Rectal smooth muscle tissue (tissue), 1 donor: ENCODE measurements around the gene CAMKMT.

Experiments used
- H3K27ac ChIP-seq: one replicate; pipeline ENCODE4 v1.7.0; 2013; ENCODE audit warnings: low read depth, low read length, inconsistent platforms
- H3K27me3 ChIP-seq: one replicate; pipeline ENCODE4 v1.7.0; 2013; ENCODE audit warnings: low read length; ENCODE audit not compliant: control insufficient read depth, insufficient read depth
- H3K36me3 ChIP-seq: one replicate; pipeline ENCODE4 v1.7.0; 2013; ENCODE audit warnings: low read length; ENCODE audit not compliant: control insufficient read depth, insufficient read depth
- H3K4me1 ChIP-seq: one replicate; pipeline ENCODE4 v1.7.0; 2013; ENCODE audit warnings: low read length; ENCODE audit not compliant: control insufficient read depth, insufficient read depth
- H3K4me3 ChIP-seq: one replicate; pipeline ENCODE4 v1.7.0; 2013; ENCODE audit warnings: low read length
- H3K9ac ChIP-seq: one replicate; pipeline ENCODE4 v1.7.0; 2013; ENCODE audit warnings: low read length

CAMKMT gene

DNA sequence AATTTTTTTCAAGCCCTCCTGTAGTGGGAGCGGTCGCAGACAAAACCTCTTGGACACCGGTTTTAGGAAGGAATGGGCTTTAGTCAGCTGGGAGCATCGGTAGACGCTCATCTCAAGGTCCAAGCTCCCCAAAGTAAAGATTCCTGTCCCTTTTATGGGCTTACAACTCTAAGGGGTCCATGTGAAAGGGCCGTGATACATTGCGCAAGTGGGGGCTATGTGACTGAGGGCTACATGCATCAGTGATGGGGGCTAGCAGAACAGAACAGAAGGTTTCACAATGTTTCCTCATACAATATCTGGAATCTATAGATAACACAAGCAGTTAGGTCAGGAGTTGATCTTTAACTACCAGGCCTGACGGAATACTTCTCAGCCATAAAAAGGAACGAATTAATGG is 62.5 kb downstream of the CAMKMT start:
- Histone ChIP-seq H3K27me3 (no peaks in the 10 kb centered on the region), H3K9ac (no peak overlapping the region), H3K4me1 (no peaks in the 10 kb centered on the region), H3K4me3 (no peak overlapping the region), H3K27ac (no peak overlapping the region), H3K36me3 (no peaks in the 10 kb centered on the region)

DNA sequence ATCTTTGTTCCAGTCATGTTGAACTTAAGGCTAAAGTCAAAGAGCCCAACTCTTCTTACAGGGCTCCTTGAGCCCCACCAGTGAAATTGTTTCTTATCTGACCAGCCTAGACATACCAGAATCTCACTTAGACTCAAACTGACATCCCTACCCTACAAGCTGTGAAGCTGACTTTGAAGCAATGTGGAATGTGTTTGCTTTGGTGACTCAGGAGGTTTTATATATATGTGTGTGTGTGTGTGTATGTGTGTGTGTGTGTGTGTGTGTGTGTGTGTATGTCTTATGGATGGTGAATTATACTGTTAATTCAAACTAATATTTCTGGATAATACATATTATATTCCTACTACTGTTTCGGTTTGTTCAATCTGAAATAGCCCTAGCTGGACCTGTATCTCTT is 67.3 kb downstream of the CAMKMT start:
- Histone ChIP-seq H3K4me3 (no peak overlapping the region), H3K36me3 (no peaks in the 10 kb centered on the region), H3K9ac (no peak overlapping the region), H3K4me1 (no peaks in the 10 kb centered on the region), H3K27ac (no peak overlapping the region), H3K27me3 (no peaks in the 10 kb centered on the region)

DNA sequence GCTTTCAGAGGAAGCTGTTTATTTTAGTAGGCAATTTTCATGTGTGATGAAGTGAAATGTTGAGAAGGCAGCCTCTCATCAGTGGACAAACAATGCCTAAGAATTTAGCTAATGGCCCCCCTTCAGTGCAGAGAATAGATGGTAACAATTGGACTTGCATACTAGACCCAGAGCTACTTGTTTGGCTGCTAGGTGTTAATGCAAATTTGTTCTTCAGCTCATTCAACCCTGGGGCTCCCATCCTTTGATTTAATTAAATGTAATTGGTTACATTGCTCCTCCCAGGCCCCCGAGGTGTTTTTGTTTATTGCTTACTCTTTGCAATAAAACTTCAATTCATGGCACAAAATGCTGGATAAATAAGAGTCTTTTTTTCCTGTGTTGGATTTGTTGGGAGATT is 68.6 kb downstream of the CAMKMT start:
- Histone ChIP-seq H3K4me1 (peaks cover under 1% of the 10 kb centered on the region), H3K27ac (no peak overlapping the region), H3K36me3 (no peaks in the 10 kb centered on the region), H3K4me3 (no peak overlapping the region), H3K9ac (no peak overlapping the region), H3K27me3 (no peaks in the 10 kb centered on the region)

DNA sequence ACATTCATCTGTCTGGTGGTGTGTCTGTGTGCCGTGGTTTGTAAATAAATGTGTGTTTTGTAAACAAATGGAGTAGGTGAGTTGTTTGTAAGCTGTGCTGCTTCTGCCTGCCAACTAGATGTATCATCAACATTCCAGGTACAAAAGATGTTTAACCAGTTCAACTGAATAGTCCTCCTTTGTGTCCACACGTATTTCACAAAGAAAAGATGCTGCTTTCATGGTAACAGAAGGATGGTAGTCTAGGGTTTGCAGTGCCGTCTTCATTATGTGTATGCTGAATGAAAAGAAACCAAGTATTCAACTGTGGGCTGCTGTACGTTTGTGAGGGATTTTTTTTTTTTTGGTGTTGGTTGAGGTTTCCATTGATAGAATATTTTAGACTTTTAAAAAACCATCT is 72.1 kb downstream of the CAMKMT start:
- no peak overlapping the region for H3K4me3 ChIP-seq
- H3K4me1 ChIP-seq, result peaks cover 5% of the 10 kb centered on the region
- H3K9ac ChIP-seq, result no peak overlapping the region
- no peaks in the 10 kb centered on the region for H3K27me3 ChIP-seq
- no peaks in the 10 kb centered on the region for H3K36me3 ChIP-seq
- no peak overlapping the region for H3K27ac ChIP-seq

DNA sequence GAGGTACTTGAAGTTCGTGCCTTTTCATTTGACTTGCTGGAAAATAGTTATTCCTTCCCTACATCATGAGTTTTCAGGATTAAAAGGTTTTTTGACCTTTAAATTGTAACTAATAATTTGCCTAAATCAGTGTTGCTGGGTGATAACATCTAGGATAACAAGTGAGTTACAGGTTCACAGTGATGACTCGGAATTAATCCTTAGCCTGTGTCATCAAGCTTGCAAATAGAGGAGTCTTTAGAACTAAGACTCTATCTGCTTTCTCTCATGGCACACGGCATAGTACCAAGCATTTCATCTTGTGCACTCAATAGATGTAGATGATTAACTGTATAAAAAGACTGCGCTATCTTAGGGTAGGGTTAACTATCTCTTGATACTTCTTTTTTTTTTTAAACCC is 79.5 kb downstream of the CAMKMT start:
- H3K27me3 ChIP-seq, result no peaks in the 10 kb centered on the region
- no peak overlapping the region for H3K27ac ChIP-seq
- no peaks in the 10 kb centered on the region for H3K4me1 ChIP-seq
- H3K36me3 ChIP-seq, result no peaks in the 10 kb centered on the region
- no peak overlapping the region for H3K9ac ChIP-seq
- H3K4me3 ChIP-seq, result no peak overlapping the region

DNA sequence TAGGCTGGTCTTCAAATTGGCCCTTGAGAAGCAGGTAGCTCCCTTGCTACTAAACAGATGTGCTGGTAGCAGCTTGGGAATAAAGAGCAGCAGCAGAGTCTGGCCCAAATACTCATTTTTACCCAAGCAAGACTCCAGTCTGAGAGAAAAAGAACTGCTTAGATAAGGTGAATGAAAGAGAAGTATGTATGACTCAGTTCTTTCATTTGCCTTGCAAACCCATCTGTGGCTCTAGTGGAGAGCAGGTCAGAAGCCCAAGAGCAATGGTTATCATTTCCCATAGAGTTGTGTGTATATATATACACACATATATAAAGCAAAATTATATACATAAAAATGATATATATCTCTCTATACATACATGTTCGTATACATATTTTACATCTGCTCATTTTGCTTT is 80.3 kb downstream of the CAMKMT start:
- H3K36me3 ChIP-seq, result no peaks in the 10 kb centered on the region
- no peak overlapping the region for H3K9ac ChIP-seq
- H3K27me3 ChIP-seq, result no peaks in the 10 kb centered on the region
- H3K4me1 ChIP-seq, result no peaks in the 10 kb centered on the region
- H3K4me3 ChIP-seq, result no peak overlapping the region
- no peak overlapping the region for H3K27ac ChIP-seq

DNA sequence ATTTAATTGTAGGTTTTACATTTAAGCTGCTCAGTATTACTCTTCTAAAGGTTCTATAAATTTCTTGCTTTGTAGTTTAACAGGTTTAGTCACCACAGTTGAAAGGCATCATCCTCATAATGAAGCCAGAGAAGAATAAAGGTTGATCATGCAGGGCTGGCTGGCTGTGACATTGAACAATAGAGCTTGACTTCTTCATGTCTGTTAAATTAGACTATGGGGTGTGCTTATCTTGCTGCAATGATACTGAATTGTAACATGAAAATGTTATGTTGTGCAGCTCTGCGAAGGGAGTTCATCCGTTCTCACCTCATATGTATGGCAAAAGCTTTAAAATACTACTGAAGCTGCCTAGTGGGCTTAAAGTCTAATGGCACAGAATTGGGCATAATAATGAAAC is 81.8 kb downstream of the CAMKMT start:
- Histone ChIP-seq H3K9ac (no peak overlapping the region), H3K36me3 (no peaks in the 10 kb centered on the region), H3K4me3 (no peak overlapping the region), H3K27me3 (no peaks in the 10 kb centered on the region), H3K4me1 (no peaks in the 10 kb centered on the region), H3K27ac (no peak overlapping the region)

DNA sequence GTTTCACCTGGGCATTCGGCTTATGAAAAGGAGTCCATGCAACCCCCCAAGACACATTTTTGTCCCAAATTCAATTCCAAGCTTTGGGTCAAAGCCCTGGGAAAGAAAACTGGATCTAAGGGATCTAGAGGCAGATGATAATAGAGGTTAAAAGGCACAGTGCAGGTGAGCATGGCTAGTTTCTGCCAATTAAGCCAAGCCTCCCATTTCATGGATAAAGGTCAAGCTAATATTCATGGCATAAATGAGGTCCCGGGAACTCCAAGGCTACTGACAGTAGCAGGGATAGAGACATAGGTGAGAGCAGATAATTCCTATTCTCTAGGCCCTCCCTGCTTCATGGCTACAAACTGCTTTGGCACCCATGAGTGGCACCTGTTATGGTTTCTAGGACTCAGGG is 83.1 kb downstream of the CAMKMT start:
- Histone ChIP-seq H3K4me3 (no peak overlapping the region), H3K36me3 (no peaks in the 10 kb centered on the region), H3K27me3 (no peaks in the 10 kb centered on the region), H3K27ac (no peak overlapping the region), H3K4me1 (no peaks in the 10 kb centered on the region), H3K9ac (no peak overlapping the region)

DNA sequence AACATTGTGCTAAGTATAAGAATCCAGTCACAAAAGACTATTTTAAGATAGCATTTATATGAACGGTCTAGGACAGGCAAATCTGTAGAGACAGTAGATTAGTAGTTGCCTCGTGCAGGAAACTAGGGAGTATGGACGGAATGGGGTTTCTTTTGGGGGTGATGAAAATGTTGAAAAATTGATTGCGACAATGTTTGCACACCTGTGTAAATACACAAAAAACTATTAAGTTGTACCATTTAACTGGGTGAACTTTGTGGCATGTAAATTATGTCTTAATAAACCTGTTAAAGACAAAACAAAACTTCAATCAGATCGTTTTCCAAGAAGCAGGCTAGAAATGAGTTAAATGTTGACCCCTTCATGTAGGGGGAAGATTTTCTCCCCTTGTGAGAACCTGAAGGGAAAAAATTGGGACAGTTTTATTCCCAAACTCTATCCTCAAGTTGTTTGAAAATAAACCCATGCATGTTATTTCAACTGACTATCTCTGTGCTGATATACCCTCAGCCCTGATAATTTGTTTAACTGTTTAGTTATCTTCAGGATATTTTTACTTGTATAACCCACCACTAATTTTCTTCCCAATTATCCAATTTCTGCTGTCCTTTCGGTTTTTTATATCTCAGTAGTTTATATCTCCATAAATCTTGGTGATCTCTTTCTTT is 87.2 kb downstream of the CAMKMT start:
- H3K9ac ChIP-seq, result no peak overlapping the region
- H3K4me1 ChIP-seq, result no peaks in the 10 kb centered on the region
- no peaks in the 10 kb centered on the region for H3K36me3 ChIP-seq
- no peaks in the 10 kb centered on the region for H3K27me3 ChIP-seq
- no peak overlapping the region for H3K27ac ChIP-seq
- no peak overlapping the region for H3K4me3 ChIP-seq

DNA sequence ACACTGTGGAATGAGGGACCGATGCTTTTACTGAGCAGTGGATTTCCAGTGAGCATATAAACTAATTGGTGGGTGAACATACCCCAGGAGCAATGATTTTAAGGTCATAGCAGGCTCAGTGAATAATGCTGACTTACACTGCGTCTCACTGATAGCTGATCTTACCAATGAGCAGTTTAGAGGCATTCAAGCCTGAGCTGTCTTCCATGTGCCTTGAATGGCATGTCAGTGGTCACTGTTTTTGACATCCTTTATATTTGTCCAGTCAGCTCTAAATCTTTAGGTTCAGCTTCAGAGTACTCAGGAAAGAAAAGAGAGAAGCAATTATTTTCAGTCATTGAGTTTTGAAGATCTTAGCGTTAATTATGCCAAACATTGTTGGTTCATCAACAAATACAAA is 88.3 kb downstream of the CAMKMT start:
- H3K36me3 ChIP-seq, result no peaks in the 10 kb centered on the region
- no peaks in the 10 kb centered on the region for H3K4me1 ChIP-seq
- no peak overlapping the region for H3K9ac ChIP-seq
- H3K27me3 ChIP-seq, result no peaks in the 10 kb centered on the region
- no peak overlapping the region for H3K4me3 ChIP-seq
- no peak overlapping the region for H3K27ac ChIP-seq

DNA sequence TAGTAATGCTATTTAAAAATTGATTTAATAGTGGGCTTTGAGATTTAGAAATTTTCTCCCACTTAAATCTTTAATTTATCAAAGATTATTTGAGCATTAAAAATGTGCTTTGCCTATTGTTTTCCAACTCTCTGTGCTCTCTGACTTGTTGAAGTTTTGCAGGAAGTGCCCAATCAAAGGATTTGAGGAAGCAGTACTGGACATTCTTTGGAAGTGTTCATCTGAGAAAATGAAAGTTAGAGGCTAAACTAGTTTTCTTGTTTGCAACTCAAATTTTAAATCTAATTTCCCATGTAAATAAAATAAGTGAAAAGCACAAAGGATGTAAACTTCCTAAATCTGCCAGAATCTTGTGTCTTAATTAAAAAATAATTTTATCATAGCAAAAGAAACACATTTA is 89.1 kb downstream of the CAMKMT start:
- no peaks in the 10 kb centered on the region for H3K36me3 ChIP-seq
- no peak overlapping the region for H3K4me3 ChIP-seq
- H3K27ac ChIP-seq, result no peak overlapping the region
- no peak overlapping the region for H3K9ac ChIP-seq
- no peaks in the 10 kb centered on the region for H3K4me1 ChIP-seq
- H3K27me3 ChIP-seq, result no peaks in the 10 kb centered on the region

DNA sequence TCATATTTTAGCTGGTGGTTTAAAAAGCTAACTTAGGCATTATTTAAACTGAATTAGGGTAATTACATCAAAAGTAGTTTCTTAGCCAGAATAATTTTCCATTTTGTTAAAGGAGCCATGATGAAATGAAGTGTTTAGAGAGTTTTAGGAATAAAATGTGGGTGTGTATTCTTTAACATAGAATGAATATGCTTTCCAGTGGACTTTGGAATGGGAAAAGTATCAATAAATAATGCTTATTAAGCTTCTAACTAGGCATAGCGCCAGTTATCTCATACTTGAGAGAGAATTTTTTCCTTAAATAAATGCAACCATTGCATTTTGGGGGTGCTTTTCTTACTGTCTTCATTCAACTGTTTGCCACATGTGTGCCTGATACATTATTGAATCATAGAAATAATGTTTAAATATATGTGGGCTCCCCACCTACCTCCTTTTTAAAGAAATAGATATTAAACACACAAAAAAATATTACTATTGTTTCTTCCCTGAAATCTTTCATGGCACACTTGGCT is 90.4 kb downstream of the CAMKMT start:
- Histone ChIP-seq H3K4me3 (no peak overlapping the region), H3K4me1 (no peaks in the 10 kb centered on the region), H3K27me3 (no peaks in the 10 kb centered on the region), H3K9ac (no peak overlapping the region), H3K27ac (no peak overlapping the region), H3K36me3 (no peaks in the 10 kb centered on the region)

DNA sequence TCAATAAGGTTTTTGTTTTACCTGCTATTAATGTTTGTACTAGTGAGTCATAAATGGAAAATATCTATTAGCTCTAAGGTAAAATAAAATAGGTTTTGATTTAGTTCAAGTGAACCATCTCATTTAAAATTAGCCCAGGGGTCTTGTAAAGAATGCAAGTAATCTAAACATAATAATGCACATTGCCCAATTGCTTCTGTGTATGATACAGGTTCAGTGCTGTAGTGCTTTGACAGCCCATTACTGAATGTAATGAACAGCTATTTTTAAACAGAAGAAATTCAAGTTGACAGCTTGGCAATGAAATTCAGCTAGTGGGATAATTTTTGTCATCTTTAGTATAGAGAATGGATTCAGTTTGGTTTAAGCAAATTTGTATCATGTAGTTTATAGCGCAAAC is 91.5 kb downstream of the CAMKMT start:
- H3K27me3 ChIP-seq, result no peaks in the 10 kb centered on the region
- H3K4me1 ChIP-seq, result no peaks in the 10 kb centered on the region
- H3K36me3 ChIP-seq, result no peaks in the 10 kb centered on the region
- no peak overlapping the region for H3K9ac ChIP-seq
- no peak overlapping the region for H3K4me3 ChIP-seq
- H3K27ac ChIP-seq, result no peak overlapping the region
